LNCAP (cell line): Measurements from ENCODE around the gene LRRC71.

Experiments
- CTCF ChIP-seq: fragments of 450-650 bp; IDR thresholded peaks from 2 replicates; pipeline ENCODE4 v1.5.1; 2017; ENCODE audit warnings: mild to moderate bottlenecking

Gene LRRC71

GRCh38 chr1:156927215-156928042, 7.0 kb downstream of the LRRC71 start:
- peak; percentile 78 for TF ChIP-seq CTCF

- TF ChIP-seq CTCF: peak; percentile 41
Measured at GRCh38 chr1:156928043-156928602, 7.7 kb downstream of the LRRC71 start.

- TF ChIP-seq CTCF: no peak
Measured at GRCh38 chr1:156929596-156930238, 9.3 kb downstream of the LRRC71 start.

GRCh38 chr1:156930483-156930882, 10.1 kb downstream of the LRRC71 start:
- TF ChIP-seq CTCF: no peak

GRCh38 chr1:156931211-156931952, 10.9 kb downstream of the LRRC71 start:
- no peak for TF ChIP-seq CTCF

- no peak for TF ChIP-seq CTCF
Measured at GRCh38 chr1:156931974-156932710, 11.7 kb downstream of the LRRC71 start.

GRCh38 chr1:156933136-156933535, 12.7 kb downstream of the LRRC71 start:
- no peak for TF ChIP-seq CTCF
